Spleen (tissue), 11 donors: ENCODE data around the gene LRRFIP2. TPM values are rescaled to one million over a fixed set of nuclear protein-coding genes. Genes with fewer than 3 reads are reported as not detected.

ENCODE experiments used
- DNase-seq: peaks from one replicate; pipeline ENCODE4 v3.0.0-alpha.2; 2020
- H3K27ac ChIP-seq, 8 donors: fragments of 200-600 bp; sonication (generic) in 7 of 8; 1 replicate in 4 of 8; 2 replicates in 4 of 8; pipeline versions ENCODE4 v1.5.0 to v1.8.0; 2016 to 2021; ENCODE audit warnings: inconsistent platforms in 4 of 8, mild to moderate bottlenecking in 4 of 8, moderate library complexity in 1 of 8
- H3K27me3 ChIP-seq, 7 donors: fragments of 200-600 bp; sonication (generic) in 6 of 7; replicated peaks in 1 of 7; 1 replicate in 4 of 7; 2 replicates in 3 of 7; pipeline versions ENCODE4 v1.5.0 to v1.8.0; 2016 to 2021; ENCODE audit warnings: inconsistent platforms in 3 of 7, mild to moderate bottlenecking in 1 of 7
- H3K36me3 ChIP-seq, 6 donors: fragments of 200-600 bp; sonication (generic) in 5 of 6; 1 replicate in 4 of 6; 2 replicates in 2 of 6; pipeline versions ENCODE4 v1.5.0 to v1.8.0; 2016 to 2021; ENCODE audit warnings: inconsistent platforms in 2 of 6
- H3K4me1 ChIP-seq, 6 donors: fragments of 200-600 bp; sonication (generic) in 5 of 6; 1 replicate in 3 of 6; 2 replicates in 3 of 6; pipeline versions ENCODE4 v1.5.0 to v1.8.0; 2016 to 2021; ENCODE audit warnings: inconsistent platforms in 3 of 6
- H3K4me3 ChIP-seq, 8 donors: fragments of 200-600 bp; sonication (generic) in 7 of 8; 1 replicate in 4 of 8; 2 replicates in 4 of 8; pipeline versions ENCODE4 v1.5.0 to v1.8.0; 2016 to 2021; ENCODE audit warnings: inconsistent platforms in 4 of 8, mild to moderate bottlenecking in 4 of 8, moderate library complexity in 2 of 8
- H3K9me3 ChIP-seq, 8 donors: fragments of 200-600 bp; sonication (generic) in 7 of 8; 1 replicate in 4 of 8; 2 replicates in 4 of 8; pipeline versions ENCODE4 v1.5.0 to v1.8.0; 2016 to 2021; ENCODE audit warnings: inconsistent platforms in 4 of 8
- POLR2A ChIP-seq, 3 donors: fragments of 450-650 bp; IDR thresholded peaks; one replicate each; pipeline ENCODE4 v1.5.1; 2017; ENCODE audit warnings: antibody characterized with exemption in 3 of 3, mild to moderate bottlenecking in 1 of 3
- POLR2AphosphoS5 ChIP-seq, 3 donors: sonication (generic); formaldehyde crosslinking; IDR thresholded peaks; one replicate each; pipeline ENCODE4 v1.5.1; 2017; ENCODE audit warnings: antibody characterized with exemption in 3 of 3
- WGBS, 5 donors: extraction: QIAGEN DNeasy Blood & Tissue Kit in 3 of 5; methylation state at CpG; one replicate each; pipeline versions ENCODE4 v1.1.5 to v1.1.7; 2013 to 2018; 5-methylcytosine and 5-hydroxymethylcytosine counted together
- intact Hi-C: fragments of 100-400 bp; cut with DNase I; formaldehyde crosslinking; loops from one replicate; pipeline ENCODE4 v1.15.0; 2023; ENCODE audit warnings: low total_unique reads
- polyA plus RNA-seq, 3 donors: library from polyadenylated mRNA; stranded (reverse); fragments of 200-250 nt; gene quantifications; one replicate each; pipeline ENCODE4 v1.2.1, GENCODE V29; 2013
- total RNA-seq, 7 donors: library from RNA; depleted of rRNA in 3 of 7; stranded (reverse); fragments of >200 nt in 3 of 7; fragmentation: NEBNext Ultra II Directional in 4 of 7; extraction: Animal tissue kit (Norgen Biotek cat#: 25700) in 4 of 7; gene quantifications; one replicate each; pipeline versions ENCODE4 v1.1.0 to v1.2.1, GENCODE V29; 2016 to 2021
- TF ChIP-seq, protein P1 (sequence below), 11 experiments: fragments of 200-600 bp in 7 of 11; fragments of 450-650 bp in 4 of 11; sonication (generic) in 4 of 11; IDR thresholded peaks in 8 of 11; conservative IDR thresholded peaks in 3 of 11; 1 replicate in 7 of 11; 2 replicates in 4 of 11; pipeline versions ENCODE4 v1.4.0 to v1.8.0; 2016 to 2021; ENCODE audit warnings: antibody characterized with exemption in 11 of 11, inconsistent platforms in 4 of 11, mild to moderate bottlenecking in 1 of 11
- donor health status: healthy with polysubstance abuse.
- donor health status: DM: no; HTN: no; CAD: no; lungs with moderate emphysema.
- donor health status: DM: no; HTN: no; CAD: no.
- donor health status: Bipolar disorder and iron deficiency.
- donor health status: healthy.
- donor health status: DM: no; HTN: no; CAD: no.
- donor health status: DM: yes; HTN: yes; CAD: no.

LRRFIP2 gene
- total and polyA plus RNA-seq, 10 donors = 18.9 to 111 (median 86.9) TPM

DNA sequence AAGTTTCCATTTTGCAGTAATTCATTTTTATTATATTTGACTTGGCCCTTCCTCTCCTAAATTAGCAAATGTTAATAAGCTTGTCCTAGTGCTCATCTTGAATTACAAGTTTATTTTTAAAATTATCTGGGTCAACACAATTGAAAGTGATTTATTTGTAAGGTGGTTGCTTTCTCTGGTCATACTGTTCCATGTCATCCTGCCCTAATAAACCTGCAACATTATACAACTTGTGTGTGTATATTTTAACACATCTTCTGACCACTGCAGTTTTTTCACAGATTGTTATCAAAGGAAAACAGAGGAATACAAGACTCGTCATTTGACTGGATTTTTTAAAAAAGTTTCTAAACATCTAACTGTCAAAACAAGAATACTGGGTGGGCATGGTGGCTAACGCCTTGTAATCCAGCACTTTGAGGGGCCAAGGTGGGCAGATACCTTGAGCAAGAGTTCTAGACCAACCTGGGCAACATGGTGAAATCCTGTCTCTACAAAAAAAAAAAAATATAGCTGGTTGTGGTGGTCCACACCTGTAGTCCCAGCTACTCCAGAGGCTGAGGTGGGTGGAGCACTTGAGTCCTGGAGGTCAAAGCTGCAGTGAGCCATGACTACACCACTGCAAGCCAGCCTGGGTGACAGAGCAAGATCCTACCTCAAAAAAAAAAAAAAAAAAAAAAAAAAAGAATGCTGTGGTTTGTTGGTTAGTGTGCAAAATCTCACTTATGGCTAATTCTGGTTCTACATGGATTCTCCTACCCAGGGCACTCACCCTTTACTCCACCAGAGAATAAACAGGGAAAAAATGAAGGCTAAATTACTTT is 5.0 kb upstream of the LRRFIP2 start:
- H3K4me1 ChIP-seq = peaks cover 0 to 53% (median 34%) of the 10 kb centered on the region in 6 donors
- WGBS, 5 donors = 64 to 86% (median 81%) methylated on average over 2 of the region's 2 CpGs
- no peak overlapping the region for H3K27ac ChIP-seq
- no peak overlapping the region for H3K4me3 ChIP-seq
- DNase-seq = no peak
- no peak for TF ChIP-seq POLR2AphosphoS5 (IDR thresholded peaks at IDR 0.05)
- TF ChIP-seq, protein P1, sequence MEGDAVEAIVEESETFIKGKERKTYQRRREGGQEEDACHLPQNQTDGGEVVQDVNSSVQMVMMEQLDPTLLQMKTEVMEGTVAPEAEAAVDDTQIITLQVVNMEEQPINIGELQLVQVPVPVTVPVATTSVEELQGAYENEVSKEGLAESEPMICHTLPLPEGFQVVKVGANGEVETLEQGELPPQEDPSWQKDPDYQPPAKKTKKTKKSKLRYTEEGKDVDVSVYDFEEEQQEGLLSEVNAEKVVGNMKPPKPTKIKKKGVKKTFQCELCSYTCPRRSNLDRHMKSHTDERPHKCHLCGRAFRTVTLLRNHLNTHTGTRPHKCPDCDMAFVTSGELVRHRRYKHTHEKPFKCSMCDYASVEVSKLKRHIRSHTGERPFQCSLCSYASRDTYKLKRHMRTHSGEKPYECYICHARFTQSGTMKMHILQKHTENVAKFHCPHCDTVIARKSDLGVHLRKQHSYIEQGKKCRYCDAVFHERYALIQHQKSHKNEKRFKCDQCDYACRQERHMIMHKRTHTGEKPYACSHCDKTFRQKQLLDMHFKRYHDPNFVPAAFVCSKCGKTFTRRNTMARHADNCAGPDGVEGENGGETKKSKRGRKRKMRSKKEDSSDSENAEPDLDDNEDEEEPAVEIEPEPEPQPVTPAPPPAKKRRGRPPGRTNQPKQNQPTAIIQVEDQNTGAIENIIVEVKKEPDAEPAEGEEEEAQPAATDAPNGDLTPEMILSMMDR (IDR thresholded peaks at IDR 0.05 in 8 of 11, conservative IDR thresholded peaks at IDR 0.05 in 3 of 11) = no peak
- no peak for TF ChIP-seq POLR2A (IDR thresholded peaks at IDR 0.05)
- no peaks in the 10 kb centered on the region for H3K36me3 ChIP-seq
- H3K27me3 ChIP-seq = no peaks in the 10 kb centered on the region
- intact Hi-C loops = no loop called here
- H3K9me3 ChIP-seq = no peaks in the 10 kb centered on the region

DNA sequence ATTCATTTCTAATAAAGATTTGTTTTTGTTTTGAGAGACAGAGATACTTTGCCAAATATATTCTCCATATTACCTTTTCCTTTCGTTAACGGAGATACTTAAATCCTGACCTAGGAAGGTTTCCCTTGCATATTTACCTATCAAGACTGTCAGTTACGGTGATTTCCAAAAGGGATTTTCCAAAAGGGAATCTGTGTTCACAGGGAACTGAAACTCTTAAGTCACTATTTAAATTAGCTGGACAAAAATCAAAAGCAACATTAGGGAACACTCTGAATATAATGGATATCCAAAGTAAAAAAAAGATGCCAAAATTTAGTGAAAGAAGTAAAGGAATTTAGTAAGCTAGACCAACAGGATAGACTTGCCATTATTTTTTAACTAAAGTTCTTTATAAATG is 576 bp downstream of the LRRFIP2 start:
- Histone ChIP-seq H3K9me3 (no peaks in the 10 kb centered on the region), H3K27me3 (no peaks in the 10 kb centered on the region), H3K27ac (peak overlapping the region in 7 of 8 donors; percentile 95 to 99 (median 97)), H3K4me3 (peak overlapping the region in 6 of 8 donors; percentile 87 to 96 (median 90)), H3K36me3 (peaks cover 0 to 36% (median 3%) of the 10 kb centered on the region in 6 donors), H3K4me1 (peaks cover 0 to 89% (median 69%) of the 10 kb centered on the region in 6 donors)
- no peak for DNase-seq
- TF ChIP-seq POLR2AphosphoS5 (IDR thresholded peaks at IDR 0.05) = no peak
- no peak for TF ChIP-seq POLR2A (IDR thresholded peaks at IDR 0.05)
- TF ChIP-seq, protein P1 (IDR thresholded peaks at IDR 0.05 in 8 of 11, conservative IDR thresholded peaks at IDR 0.05 in 3 of 11) = no peak
- intact Hi-C loops = no loop called here
- WGBS, 5 donors = 58 to 70% (median 65%) methylated on average over 3 of the region's 3 CpGs

DNA sequence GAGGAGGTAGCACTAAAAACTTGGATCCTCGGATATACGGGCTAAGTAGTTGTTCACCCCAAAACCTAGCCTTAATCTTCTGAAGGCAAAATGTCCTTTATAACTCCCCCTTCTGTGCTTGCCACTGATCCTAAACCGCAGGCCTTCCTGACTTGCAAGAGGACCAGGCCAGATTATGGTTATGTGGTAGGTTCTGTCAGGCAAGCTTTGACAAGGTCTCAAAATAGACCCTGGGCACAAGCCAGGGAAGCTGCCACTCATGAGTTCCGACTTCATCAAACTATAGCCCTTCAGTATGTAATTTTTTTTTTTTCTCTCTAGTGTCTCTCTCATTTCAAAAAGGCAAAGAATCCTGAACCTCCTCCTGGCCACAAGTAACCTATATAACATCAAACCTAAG is 3.2 kb downstream of the LRRFIP2 start:
- H3K27ac ChIP-seq = peak overlapping the region in 5 of 8 donors; percentile 2 to 41 (median 15)
- DNase-seq = no peak
- 16 to 45% (median 28%) methylated on average over 4 of the region's 4 CpGs for WGBS, 5 donors

More for the DNA sequence above, 3.2 kb downstream of the LRRFIP2 start:
- Histone ChIP-seq H3K4me3 (no peak overlapping the region), H3K27me3 (no peaks in the 10 kb centered on the region), H3K9me3 (no peaks in the 10 kb centered on the region), H3K4me1 (peaks cover 0 to 72% (median 50%) of the 10 kb centered on the region in 6 donors), H3K36me3 (peaks cover 0 to 60% (median 3%) of the 10 kb centered on the region in 6 donors)
- no peak for TF ChIP-seq POLR2AphosphoS5 (IDR thresholded peaks at IDR 0.05)
- TF ChIP-seq, protein P1 (IDR thresholded peaks at IDR 0.05 in 8 of 11, conservative IDR thresholded peaks at IDR 0.05 in 3 of 11) = no peak
- TF ChIP-seq POLR2A (IDR thresholded peaks at IDR 0.05) = no peak
- intact Hi-C loops = no loop called here
